HCT116 (cell line): ENCODE measurements around the gene KCNJ14. TPM values are rescaled to one million over a fixed set of nuclear protein-coding genes. Genes with fewer than 3 reads are reported as not detected.

Source experiments
- ATAC-seq: fragments of 200-7000 bp; cut with Tn5 transposase; 2 replicates; pipeline ENCODE4 v1.9.1; 2020; ENCODE audit warnings: mild to moderate bottlenecking, moderate library complexity
- BruUV-seq: library from RNA; stranded (reverse); fragments of 400-500 nt; replicated peaks from 2 replicates; lab custom pipeline; 2021; lab: Mats Ljungman, UMichigan
- CTCF ChIA-PET: fragments of 300-600 bp; sonication (Branson Sonifier 250); formaldehyde crosslinking; loops from one replicate; lab custom pipeline; 2021; ENCODE audit warnings: antibody characterized with exemption; lab: Charles Lee
- POLR2A ChIA-PET: fragments of 300-600, 350-600 bp; sonication (Branson Sonifier 250); formaldehyde crosslinking; loops from one replicate; lab custom pipeline; 2021; ENCODE audit warnings: antibody characterized with exemption; lab: Charles Lee
- RAD21 ChIA-PET, 2 experiments: fragments of 300-600 bp; sonication (Branson Sonifier 250); formaldehyde crosslinking; loops; one replicate each; lab custom pipeline; 2023; ENCODE audit warnings: low total read pairs in 2 of 2; ENCODE audit not compliant: uncharacterized antibody in 2 of 2, unreplicated experiment in 2 of 2, low non-redundant PET in 1 of 2; lab: Charles Lee
- DNase-seq: peaks from one replicate; pipeline ENCODE4 v3.0.0-alpha.2; 2010; ENCODE audit warnings: low read depth, low spot score
- H2AFZ ChIP-seq: fragments of 200-600 bp; shearing (Covaris generic), sonication (generic); 2 replicates; pipeline ENCODE4 v1.6.1; 2017; ENCODE audit warnings: low read depth, mixed run types, mixed read lengths, antibody characterized with exemption, low read length; ENCODE audit not compliant: poor library complexity, severe bottlenecking
- H3K27ac ChIP-seq: 2 replicates; pipeline ENCODE4 v1.5.1; 2012; ENCODE audit warnings: low read depth, low read length
- H3K27me3 ChIP-seq: fragments of 200-600 bp; sonication (generic); 2 replicates; pipeline ENCODE4 v1.6.1; 2016; ENCODE audit warnings: mixed run types, low read length, mixed read lengths; ENCODE audit not compliant: insufficient read depth
- H3K36me3 ChIP-seq, 2 experiments: fragments of 200-500 bp in 1 of 2; fragments of 200-600 bp in 1 of 2; sonication (Bioruptor generic) in 1 of 2; sonication (generic) in 1 of 2; 2 replicates each; pipeline versions ENCODE4 v1.5.1 to v1.6.1; 2014 to 2016; ENCODE audit warnings: low read length in 2 of 2, inconsistent platforms in 1 of 2, mixed read lengths in 1 of 2, mixed run types in 1 of 2; ENCODE audit not compliant: insufficient read depth in 2 of 2, control insufficient read depth in 1 of 2
- H3K4me1 ChIP-seq, 2 experiments: fragments of 200-600 bp in 1 of 2; sonication (generic) in 1 of 2; 2 replicates each; pipeline versions ENCODE4 v1.5.1 to v1.6.1; 2012 to 2017; ENCODE audit warnings: low read length in 2 of 2, inconsistent platforms in 1 of 2, mild to moderate bottlenecking in 1 of 2, mixed read lengths in 1 of 2, mixed run types in 1 of 2, moderate library complexity in 1 of 2; ENCODE audit not compliant: insufficient read depth in 2 of 2, control insufficient read depth in 1 of 2
- H3K4me2 ChIP-seq: fragments of 200-600 bp; sonication (generic); 2 replicates; pipeline ENCODE4 v1.6.1; 2017; ENCODE audit warnings: mixed run types, low read length, mixed read lengths
- H3K4me3 ChIP-seq, 2 experiments: fragments of 200-600 bp in 1 of 2; sonication (generic) in 1 of 2; replicated peaks in 1 of 2; 2 replicates each; pipeline ENCODE4 v1.5.1; 2011 to 2016; ENCODE audit warnings: low read length in 2 of 2, control low read depth in 1 of 2, low read depth in 1 of 2, mild to moderate bottlenecking in 1 of 2, mixed read lengths in 1 of 2, mixed run types in 1 of 2
- H3K79me2 ChIP-seq: fragments of 200-600 bp; sonication (generic); 2 replicates; pipeline ENCODE4 v1.6.1; 2017; ENCODE audit warnings: mild to moderate bottlenecking, mixed run types, low read length, moderate library complexity, mixed read lengths; ENCODE audit not compliant: insufficient read depth
- H3K9ac ChIP-seq: fragments of 200-600 bp; sonication (generic); 2 replicates; pipeline ENCODE4 v1.6.1; 2016; ENCODE audit warnings: low read length, mixed read lengths
- H3K9me2 ChIP-seq: fragments of 200-600 bp; sonication (generic), shearing (Covaris generic); 2 replicates; pipeline ENCODE4 v1.6.1; 2017; ENCODE audit warnings: mixed run types, mild to moderate bottlenecking, moderate library complexity; ENCODE audit not compliant: insufficient read depth
- H3K9me3 ChIP-seq, 2 experiments: fragments of 200-500 bp in 1 of 2; fragments of 200-600 bp in 1 of 2; sonication (Bioruptor generic) in 1 of 2; sonication (generic) in 1 of 2; 2 replicates each; pipeline ENCODE4 v1.6.1; 2014 to 2017; ENCODE audit warnings: low read length in 2 of 2, mixed read lengths in 2 of 2, inconsistent platforms in 1 of 2, low read depth in 1 of 2, mild to moderate bottlenecking in 1 of 2, mixed run types in 1 of 2, moderate library complexity in 1 of 2; ENCODE audit not compliant: control insufficient read depth in 1 of 2, insufficient read depth in 1 of 2
- H4K20me1 ChIP-seq: fragments of 200-600 bp; sonication (generic), shearing (Covaris generic); 2 replicates; pipeline ENCODE4 v1.6.1; 2017; ENCODE audit warnings: mixed run types, mild to moderate bottlenecking, moderate library complexity; ENCODE audit not compliant: insufficient read depth
- CBX3 ChIP-seq: IDR thresholded peaks from 2 replicates; pipeline ENCODE4 v1.6.1; 2012; ENCODE audit warnings: low read depth
- CTCF ChIP-seq, 3 experiments: fragments of 200-600 bp in 1 of 3; sonication (generic) in 1 of 3; IDR thresholded peaks in 2 of 3; conservative IDR thresholded peaks in 1 of 3; 2 replicates each; pipeline ENCODE4 v1.5.1; 2012 to 2017; ENCODE audit warnings: low read depth in 2 of 3, low read length in 2 of 3, antibody characterized with exemption in 1 of 3, borderline replicate concordance in 1 of 3, control low read depth in 1 of 3, mild to moderate bottlenecking in 1 of 3, mixed read lengths in 1 of 3, mixed run types in 1 of 3, moderate library complexity in 1 of 3; ENCODE audit not compliant: insufficient read depth in 1 of 3
- JUND ChIP-seq: IDR thresholded peaks from 2 replicates; pipeline ENCODE4 v1.6.1; 2012
- MAX ChIP-seq: IDR thresholded peaks from 2 replicates; pipeline ENCODE4 v1.6.1; 2012
- POLR2A ChIP-seq: IDR thresholded peaks from 2 replicates; pipeline ENCODE4 v1.7.0; 2011; ENCODE audit warnings: borderline replicate concordance; ENCODE audit not compliant: insufficient read depth, insufficient read length; ENCODE audit errors: extremely low read depth
- REST ChIP-seq: IDR thresholded peaks from 2 replicates; pipeline ENCODE4 v1.6.1; 2012; ENCODE audit warnings: low read depth
- SRF ChIP-seq: IDR thresholded peaks from 2 replicates; pipeline ENCODE4 v1.6.1; 2012; ENCODE audit warnings: low read depth
- ZBTB33 ChIP-seq: IDR thresholded peaks from 2 replicates; pipeline ENCODE4 v1.6.1; 2011; ENCODE audit warnings: mild to moderate bottlenecking, low read length, moderate library complexity; ENCODE audit not compliant: insufficient replicate concordance; ENCODE audit errors: extremely low read depth
- intact Hi-C: fragments of 100-400 bp; cut with micrococcal nuclease; formaldehyde crosslinking; loops from 2 replicates; pipeline ENCODE4 v1.10.0; 2022
- total RNA-seq: library from RNA; stranded (reverse); gene quantifications from one replicate; pipeline ENCODE4 v1.2.1, GENCODE V29; 2021; ENCODE audit not compliant: unreplicated experiment

KCNJ14 gene
- total RNA-seq, 1 experiment from 2014 or later = 2.5 TPM

GRCh38 chr19:48483301-48483700, 27.9 kb downstream of the KCNJ14 start:
- no peak overlapping the region for H3K4me2 ChIP-seq
- ATAC-seq (no peak), DNase-seq (no peak)
- ChIA-PET CTCF (no interaction called here), POLR2A (no interaction called here), RAD21 (no interaction called here)
- no peak overlapping the region for H3K4me3 ChIP-seq
- no peaks in the 10 kb centered on the region for H3K9me3 ChIP-seq
- TF ChIP-seq POLR2A (no peak), CTCF (IDR thresholded peaks at IDR 0.05 in 2 of 3, conservative IDR thresholded peaks at IDR 0.05 in 1 of 3; ENCODE audit: borderline replicate concordance in 1 of 3, insufficient read depth in 1 of 3, low read depth in 2 of 3, low read length in 2 of 3) (no peak), REST (no peak), ZBTB33 (no peak), JUND (no peak), SRF (no peak), MAX (no peak), CBX3 (no peak)
- H3K79me2 ChIP-seq = peaks cover 6% of the 10 kb centered on the region; the same call in 1 of the 2 replicates
- H3K36me3 ChIP-seq = peaks cover 2 to 14% of the 10 kb centered on the region in 2 experiments; a peak in 1 of 4 replicates
- no peaks in the 10 kb centered on the region for H4K20me1 ChIP-seq
- H3K27ac ChIP-seq = no peak overlapping the region
- H3K9me2 ChIP-seq = no peaks in the 10 kb centered on the region
- no peaks in the 10 kb centered on the region for H3K27me3 ChIP-seq
- intact Hi-C loops = no loop called here
- peaks cover 22 to 53% of the 10 kb centered on the region in 2 experiments for H3K4me1 ChIP-seq
- H2AFZ ChIP-seq = no peak overlapping the region
- H3K9ac ChIP-seq = no peak overlapping the region
- no TSS peak for BruUV-seq
